HG03175 (cell line): Measurements from ENCODE around the gene CDK6.

Experiments
- ATAC-seq: cut with Tn5 transposase; IDR thresholded peaks from one replicate; pipeline ENCODE4 v1.9.1; 2021; ENCODE audit warnings: mild to moderate bottlenecking, moderate library complexity; ENCODE audit not compliant: unreplicated experiment

Gene CDK6

GRCh38 chr7:92631850-92632487 lies 204.4 kb downstream of the CDK6 start:
- peak; percentile 21 for ATAC-seq

DNA sequence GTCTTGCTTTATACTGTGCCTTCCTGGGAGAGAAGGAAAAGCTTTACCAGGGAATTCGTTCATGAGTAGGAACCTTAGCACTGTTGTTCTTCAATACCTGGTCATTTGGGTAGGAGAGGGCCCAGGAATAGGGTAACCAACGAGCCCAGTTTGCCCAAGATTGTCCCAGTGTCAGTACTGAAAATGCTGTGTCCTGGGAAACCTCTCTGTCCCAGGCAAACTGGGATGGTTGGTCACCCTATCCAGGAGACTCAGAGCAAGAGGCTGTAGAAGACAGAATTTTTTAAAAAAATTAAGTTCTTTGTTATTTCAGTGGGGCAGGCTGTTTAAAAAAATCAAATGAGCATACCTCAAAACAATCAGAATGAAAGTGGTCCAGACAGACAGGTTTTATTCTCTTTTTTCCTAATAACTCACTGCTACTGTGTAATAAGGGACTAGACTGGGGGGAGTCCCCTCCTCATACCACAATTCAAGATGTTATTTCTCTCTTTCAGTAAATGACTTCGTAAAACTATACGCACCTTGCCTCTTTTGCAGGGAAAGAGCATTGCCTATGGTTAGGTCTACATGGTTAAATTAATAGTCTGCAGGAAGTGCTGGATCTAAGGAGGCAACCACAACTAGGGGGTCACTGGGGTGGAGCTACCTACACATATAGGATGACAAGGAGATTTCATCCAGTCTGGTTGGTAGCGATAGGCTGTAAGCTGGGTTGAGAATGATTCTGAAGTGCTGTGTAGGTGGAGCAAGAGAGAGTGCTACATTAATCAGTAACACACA lies 205.1 kb downstream of the CDK6 start:
- peak; percentile 78 for ATAC-seq

DNA sequence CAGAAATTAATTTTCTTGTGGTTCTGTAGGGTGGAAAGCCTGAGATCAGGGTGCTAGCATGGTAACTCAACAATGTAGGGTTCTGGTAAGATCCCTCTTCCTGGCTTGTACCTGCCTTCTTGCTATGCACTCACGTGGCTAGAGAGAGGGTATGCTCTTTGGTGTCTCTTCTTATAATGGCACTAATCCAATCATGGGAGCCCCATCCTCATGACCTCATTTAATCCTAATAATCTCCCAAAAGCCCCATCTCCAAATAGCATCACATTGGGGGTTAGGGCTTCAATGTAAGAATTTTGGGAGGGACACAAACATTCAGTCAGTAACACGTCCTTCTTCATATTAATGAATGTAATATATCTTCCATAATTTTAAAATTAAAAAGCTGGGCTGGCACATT lies 206.6 kb downstream of the CDK6 start:
- no peak for ATAC-seq

GRCh38 chr7:92627956-92628355 lies 208.4 kb downstream of the CDK6 start:
- ATAC-seq: no peak

GRCh38 chr7:92626281-92626809 lies 210.0 kb downstream of the CDK6 start:
- no peak for ATAC-seq

DNA sequence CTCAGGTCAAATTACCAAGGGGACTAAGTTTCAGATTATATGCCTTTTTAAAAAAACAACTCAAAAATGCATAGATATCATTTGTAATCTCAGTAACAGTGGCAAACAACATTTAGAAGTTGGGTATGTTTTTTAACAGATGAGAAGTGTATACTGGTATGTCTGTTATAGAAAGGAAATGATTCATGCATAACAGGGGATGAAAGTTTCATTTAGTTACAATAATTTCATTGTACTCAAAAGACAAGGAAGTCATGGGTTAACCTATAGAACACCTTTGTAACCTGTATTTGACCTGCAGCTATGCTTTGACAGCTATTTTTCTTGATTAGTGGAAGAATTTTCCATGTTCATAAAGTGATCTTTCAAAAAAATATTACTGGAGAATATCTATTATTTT lies 210.8 kb downstream of the CDK6 start:
- ATAC-seq: no peak

DNA sequence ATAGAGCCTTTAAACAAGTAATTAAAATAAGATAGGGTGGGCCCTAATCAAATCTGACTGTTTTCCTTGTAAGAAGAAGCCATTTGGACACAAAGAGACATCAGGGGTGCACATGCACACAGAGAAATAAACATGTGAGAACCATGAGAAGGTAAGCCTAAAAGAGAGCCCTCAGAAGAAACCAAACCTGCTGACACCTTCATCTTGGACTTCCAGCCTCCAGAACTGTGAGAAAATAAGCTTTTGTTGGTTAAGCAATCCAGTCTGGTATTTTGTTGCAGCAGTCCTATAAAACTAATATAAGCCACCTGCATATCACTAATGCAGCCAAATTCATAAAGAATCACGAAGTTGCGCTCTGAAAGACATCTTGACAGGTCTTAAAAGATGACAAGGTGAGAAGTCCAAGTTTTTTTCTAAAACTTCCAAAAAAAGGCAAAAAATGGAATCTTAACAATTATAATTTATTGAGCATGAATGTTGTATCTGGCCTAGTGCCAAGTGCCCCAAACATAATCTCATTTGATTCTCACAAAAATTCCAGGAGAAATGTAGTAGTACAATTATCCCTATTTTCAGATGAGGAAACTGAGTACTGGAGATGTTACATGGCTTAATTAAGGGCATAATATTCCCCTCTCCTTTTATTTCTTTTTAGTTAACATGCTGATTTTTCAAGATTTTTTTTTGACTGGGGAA lies 211.9 kb downstream of the CDK6 start:
- no peak for ATAC-seq

GRCh38 chr7:92623544-92623943 lies 212.8 kb downstream of the CDK6 start:
- no peak for ATAC-seq

DNA sequence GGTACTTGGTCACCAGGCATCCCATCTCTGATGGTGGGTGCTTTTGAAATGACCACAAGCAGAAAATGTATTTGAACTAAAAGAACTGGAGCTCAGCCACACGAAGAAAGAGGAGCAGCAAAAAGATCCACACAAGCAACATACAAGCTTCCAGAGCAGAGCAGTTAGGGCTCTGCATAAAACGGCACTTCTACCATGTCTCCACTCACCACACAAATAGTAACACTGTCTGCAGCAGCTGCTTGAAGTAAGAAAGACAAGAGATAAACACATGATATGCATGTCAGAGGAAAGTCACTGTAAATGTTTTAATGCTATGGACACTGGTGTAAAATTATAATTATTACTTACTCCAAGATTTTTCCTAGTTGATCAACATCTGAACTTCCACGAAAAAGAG lies 213.7 kb downstream of the CDK6 start:
- ATAC-seq: no peak

- ATAC-seq: peak; percentile 49
Observed at GRCh38 chr7:92622030-92622429, 214.3 kb downstream of the CDK6 start.

DNA sequence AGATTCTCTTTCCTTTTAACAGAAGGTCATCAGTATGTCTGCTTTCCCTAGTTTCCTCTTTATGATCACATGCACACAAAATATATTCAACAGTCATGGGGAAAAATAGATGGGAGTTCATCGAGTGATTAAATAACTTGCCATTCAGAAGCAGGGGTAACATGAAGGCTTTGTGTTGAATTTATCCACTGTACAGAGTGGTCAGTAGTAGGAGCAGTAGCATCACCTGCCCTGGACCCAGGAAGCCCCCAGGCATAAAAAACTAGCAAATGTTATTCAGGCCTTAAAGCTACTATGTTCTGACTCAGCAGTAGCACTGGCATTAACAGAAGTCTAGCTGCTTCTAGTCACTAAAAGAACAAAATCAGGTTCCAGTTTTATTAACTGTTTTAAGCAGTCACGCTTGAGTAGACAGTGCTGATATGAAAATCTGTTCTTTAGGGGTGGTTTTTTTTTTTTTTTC lies 214.8 kb downstream of the CDK6 start:
- ATAC-seq: no peak

DNA sequence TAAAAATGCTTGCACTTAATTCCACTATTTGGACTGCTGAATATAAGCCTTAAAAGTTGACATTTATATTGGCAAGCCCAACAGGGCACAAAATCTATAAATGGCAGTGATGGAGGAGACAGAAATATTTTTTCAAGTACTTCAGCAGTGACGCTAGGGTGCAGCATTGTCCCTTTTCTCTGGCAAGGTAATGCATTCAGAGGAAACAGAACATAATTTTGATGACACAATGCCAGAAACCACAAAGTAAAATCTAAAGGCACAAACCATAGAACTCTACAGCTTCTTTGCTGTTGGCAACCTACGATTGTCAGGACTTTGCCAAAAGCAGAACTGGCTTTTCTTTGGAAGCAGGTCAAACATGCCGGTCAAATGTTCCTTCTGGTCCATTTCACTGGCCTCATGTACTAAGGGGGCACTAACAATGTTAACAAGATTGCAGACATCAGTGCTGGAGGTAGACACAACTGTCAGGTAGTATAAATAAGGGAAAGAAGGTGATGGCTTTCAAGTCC lies 215.3 kb downstream of the CDK6 start:
- ATAC-seq: peak; percentile 76

DNA sequence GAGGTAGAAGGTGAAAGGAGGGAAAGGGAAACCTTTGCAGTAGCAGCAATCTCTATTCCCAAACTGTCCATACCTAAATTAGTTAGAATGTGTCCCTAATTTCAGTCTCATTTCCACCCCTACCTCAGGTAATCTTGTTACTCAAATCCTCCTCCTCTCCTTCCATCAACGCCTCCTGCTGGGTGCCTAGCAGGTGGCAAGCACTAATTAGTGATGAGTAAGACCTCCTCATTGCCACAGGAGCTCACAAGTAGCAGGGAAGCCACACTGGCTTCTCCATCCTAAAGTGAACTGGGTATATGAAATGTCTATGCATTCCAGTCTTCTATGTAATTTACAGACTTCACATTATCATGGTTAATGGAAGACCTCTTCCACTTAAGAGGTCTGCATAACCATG lies 220.5 kb downstream of the CDK6 start:
- ATAC-seq: no peak

DNA sequence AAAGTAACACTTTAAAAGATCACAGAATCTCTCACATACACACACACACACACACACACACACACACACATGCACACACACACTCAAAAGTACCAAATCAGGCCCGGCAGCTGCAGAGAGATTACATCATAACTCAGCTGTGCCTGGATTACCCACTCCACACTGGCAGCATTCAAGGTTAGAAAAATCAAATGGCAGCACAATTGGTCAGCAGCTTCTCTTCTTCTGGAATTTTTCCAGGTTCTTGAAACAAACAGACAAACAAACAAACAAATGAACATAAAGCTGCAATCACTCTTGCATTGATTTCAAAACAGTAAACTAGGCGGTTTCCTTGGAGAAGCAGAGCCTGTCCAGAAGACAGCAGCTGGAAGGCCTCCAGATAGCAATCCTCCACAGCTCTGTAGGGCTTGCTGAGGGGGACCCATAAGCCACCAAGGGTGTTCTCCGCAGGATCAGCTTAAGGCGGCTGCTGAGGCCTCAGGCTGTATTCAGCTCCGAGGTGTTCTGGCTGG lies 221.7 kb downstream of the CDK6 start:
- ATAC-seq: no peak

DNA sequence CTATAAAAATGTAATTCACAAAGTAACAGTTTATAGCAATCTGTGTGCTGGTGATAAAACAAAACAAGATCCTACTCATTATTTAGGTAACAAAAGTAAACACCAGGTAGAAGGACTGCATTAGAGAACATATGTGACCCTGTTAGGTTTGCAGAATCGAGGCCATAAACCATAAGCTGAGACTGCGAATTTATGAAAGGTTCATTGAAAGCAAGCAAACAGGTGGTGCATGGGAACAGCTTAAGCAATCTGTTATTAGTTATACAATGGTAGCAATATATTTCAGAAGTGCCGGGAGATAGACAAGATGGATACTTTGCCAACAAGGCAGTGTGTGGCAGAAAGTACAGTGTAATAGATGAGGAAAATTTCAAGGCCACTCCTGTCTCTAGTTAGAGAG lies 222.7 kb downstream of the CDK6 start:
- ATAC-seq: no peak

DNA sequence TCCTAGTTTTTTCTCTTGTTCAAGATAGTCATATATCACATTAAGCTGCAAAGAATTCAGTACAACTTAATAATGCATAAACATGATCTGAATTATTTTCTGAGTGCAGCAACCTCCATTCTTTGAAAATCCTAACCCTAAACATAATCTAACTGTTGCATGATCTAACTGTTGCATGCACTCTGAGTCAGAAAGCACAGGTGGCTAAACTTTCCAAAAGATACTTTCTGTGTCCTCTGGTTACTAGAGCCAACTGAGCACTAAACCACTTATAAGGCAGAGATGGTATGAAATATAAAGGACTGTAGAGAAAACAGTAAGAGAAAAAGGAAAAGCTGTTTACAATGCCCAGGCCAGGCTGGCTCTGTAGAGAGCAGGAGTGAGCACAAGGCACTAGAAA lies 223.2 kb downstream of the CDK6 start:
- no peak for ATAC-seq

- ATAC-seq: no peak
Observed at GRCh38 chr7:92612501-92612900, 223.9 kb downstream of the CDK6 start.

- no peak for ATAC-seq
Observed at GRCh38 chr7:92611735-92612134, 224.6 kb downstream of the CDK6 start.

- ATAC-seq: no peak
Observed at GRCh38 chr7:92609921-92610518, 226.4 kb downstream of the CDK6 start.

- ATAC-seq: no peak
Observed at GRCh38 chr7:92608380-92609322, 227.7 kb downstream of the CDK6 start.
